K562 (cell line): ENCODE results near the gene P2RX5. TPM values are rescaled to one million over a fixed set of nuclear protein-coding genes. Genes with fewer than 3 reads are reported as not detected.

Experiments
- CBFB ChIP-seq: sonication (generic); formaldehyde crosslinking; IDR thresholded peaks from 2 replicates; pipeline ENCODE4 v1.4.0; 2020; ENCODE audit warnings: mild to moderate bottlenecking, missing genetic modification reagents
- MEIS2 ChIP-seq: fragments of 450-650 bp; IDR thresholded peaks from 2 replicates; pipeline ENCODE4 v1.6.1; 2014; ENCODE audit warnings: mild to moderate bottlenecking; ENCODE audit not compliant: partially characterized antibody
- STAT5A ChIP-seq: IDR thresholded peaks from 2 replicates; pipeline ENCODE4 v1.6.1; 2012; ENCODE audit warnings: low read length, inconsistent platforms, borderline replicate concordance
- TFE3 ChIP-seq: fragments of 450-650 bp; formaldehyde crosslinking; IDR thresholded peaks from 2 replicates; pipeline ENCODE4 v1.4.0; 2020; ENCODE audit warnings: mild to moderate bottlenecking, mixed read lengths
- ZBTB11 ChIP-seq, 3 experiments: fragments of 200-800 bp in 1 of 3; fragments of 250-450 bp in 1 of 3; fragments of 450-650 bp in 1 of 3; sonication (Bioruptor Pico) in 1 of 3; sonication (Bioruptor generic) in 1 of 3; formaldehyde crosslinking in 1 of 3; IDR thresholded peaks; 2 replicates each; pipeline versions ENCODE4 v1.6.1 to v1.8.0; 2016 to 2022; ENCODE audit warnings: mild to moderate bottlenecking in 2 of 3, missing genetic modification characterization in 2 of 3, missing compliant biosample characterization in 1 of 3, moderate library complexity in 1 of 3
- polyA plus RNA-seq, 8 experiments: library from polyadenylated mRNA; depleted of rRNA in 4 of 8; stranded (reverse) in 5 of 8; unstranded in 3 of 8; fragments of >200 nt; fragmentation: Nextera tagmentation in 2 of 8; fragmentation: Illumina TruSeq in 1 of 8; extraction: Ambion mirVana in 2 of 8; extraction: Trizol in 1 of 8; gene quantifications; 2 replicates each; pipeline versions ENCODE4 v1.2.1 to v1.2.3, GENCODE V29; 2011 to 2014; ENCODE audit warnings: inconsistent platforms in 1 of 8, missing spikeins in 1 of 8
- total RNA-seq, 7 experiments: library from RNA; depleted of rRNA in 6 of 7; stranded (reverse); fragments of >200 nt in 6 of 7; fragmentation: Illumina TruSeq in 2 of 7; extraction: Trizol in 2 of 7; gene quantifications; 2 replicates each; pipeline versions ENCODE4 v1.2.1 to v1.2.3, GENCODE V29; 2011 to 2021; ENCODE audit warnings: low replicate concordance in 1 of 7
- TF ChIP-seq, protein P1 (sequence below): conservative IDR thresholded peaks from 2 replicates; pipeline ENCODE4 v1.6.1; 2011; ENCODE audit warnings: low read depth, mild to moderate bottlenecking, low read length; ENCODE audit not compliant: control insufficient read depth
- TF ChIP-seq, protein P2 (sequence below): sonication (generic); IDR thresholded peaks from 2 replicates; pipeline ENCODE4 v1.6.1; 2016

P2RX5 gene
- total and polyA plus RNA-seq, 9 of the 15 experiments (the other 6 are each of a cell fraction or from before 2014, with no cell fraction given): 0.31 to 4.0 (median 1.3) TPM

GRCh38 chr17:3666516-3666915, 29.4 kb downstream of the P2RX5 start (continued):
- TF ChIP-seq STAT5A (no peak), MEIS2 (no peak), ZBTB11 (CRISPR knock-in tag; IDR thresholded peaks at IDR 0.05) (no peak), TFE3 (CRISPR knock-in tag) (no peak), CBFB (no peak)
- TF ChIP-seq, protein P1, sequence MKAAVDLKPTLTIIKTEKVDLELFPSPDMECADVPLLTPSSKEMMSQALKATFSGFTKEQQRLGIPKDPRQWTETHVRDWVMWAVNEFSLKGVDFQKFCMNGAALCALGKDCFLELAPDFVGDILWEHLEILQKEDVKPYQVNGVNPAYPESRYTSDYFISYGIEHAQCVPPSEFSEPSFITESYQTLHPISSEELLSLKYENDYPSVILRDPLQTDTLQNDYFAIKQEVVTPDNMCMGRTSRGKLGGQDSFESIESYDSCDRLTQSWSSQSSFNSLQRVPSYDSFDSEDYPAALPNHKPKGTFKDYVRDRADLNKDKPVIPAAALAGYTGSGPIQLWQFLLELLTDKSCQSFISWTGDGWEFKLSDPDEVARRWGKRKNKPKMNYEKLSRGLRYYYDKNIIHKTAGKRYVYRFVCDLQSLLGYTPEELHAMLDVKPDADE: no peak
- TF ChIP-seq, protein P2, sequence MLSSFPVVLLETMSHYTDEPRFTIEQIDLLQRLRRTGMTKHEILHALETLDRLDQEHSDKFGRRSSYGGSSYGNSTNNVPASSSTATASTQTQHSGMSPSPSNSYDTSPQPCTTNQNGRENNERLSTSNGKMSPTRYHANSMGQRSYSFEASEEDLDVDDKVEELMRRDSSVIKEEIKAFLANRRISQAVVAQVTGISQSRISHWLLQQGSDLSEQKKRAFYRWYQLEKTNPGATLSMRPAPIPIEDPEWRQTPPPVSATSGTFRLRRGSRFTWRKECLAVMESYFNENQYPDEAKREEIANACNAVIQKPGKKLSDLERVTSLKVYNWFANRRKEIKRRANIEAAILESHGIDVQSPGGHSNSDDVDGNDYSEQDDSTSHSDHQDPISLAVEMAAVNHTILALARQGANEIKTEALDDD: no peak
